IgD-negative memory B cell (primary cell): ENCODE measurements around the gene UST. TPM values are rescaled to one million over a fixed set of nuclear protein-coding genes. Genes with fewer than 3 reads are reported as not detected.

Experiments
- H3K27ac Mint-ChIP-seq, 3 donors: one replicate each; pipeline ENCODE4 v1.8.0; 2020 to 2022; ENCODE audit warnings: mild to moderate bottlenecking in 3 of 3, mixed read lengths in 3 of 3, moderate library complexity in 1 of 3
- H3K27me3 Mint-ChIP-seq: one replicate; pipeline ENCODE4 v1.8.0; 2021; ENCODE audit warnings: mixed read lengths
- H3K36me3 Mint-ChIP-seq: one replicate; pipeline ENCODE4 v1.8.0; 2020; ENCODE audit warnings: mild to moderate bottlenecking, mixed read lengths
- H3K4me1 Mint-ChIP-seq, 3 donors: one replicate each; pipeline ENCODE4 v1.8.0; 2020 to 2022; ENCODE audit warnings: mixed read lengths in 3 of 3, mild to moderate bottlenecking in 1 of 3
- H3K4me3 Mint-ChIP-seq, 4 donors: one replicate each; pipeline ENCODE4 v1.8.0; 2020 to 2022; ENCODE audit warnings: mild to moderate bottlenecking in 4 of 4, mixed read lengths in 4 of 4, moderate library complexity in 3 of 4
- H3K9me3 Mint-ChIP-seq, 3 donors: one replicate each; pipeline ENCODE4 v1.8.0; 2020 to 2021; ENCODE audit warnings: mixed read lengths in 3 of 3, mild to moderate bottlenecking in 1 of 3
- polyA plus RNA-seq: library from polyadenylated mRNA; unstranded; fragments of 300-500 nt; fragmentation: Illumina TruSeq; gene quantifications from one replicate; pipeline ENCODE4 v1.2.3, GENCODE V29; 2021

UST gene
- polyA plus RNA-seq, 1 donor from 2014 or later = 1.3 TPM

- Mint-ChIP-seq H3K4me1 (peaks cover 10 to 28% (median 24%) of the 10 kb centered on the region in 3 donors), H3K9me3 (peaks cover 0 to 7% (median 0%) of the 10 kb centered on the region in 3 donors), H3K4me3 (no peak overlapping the region), H3K27ac (peak overlapping the region in 1 of 3 donors; percentile 20), H3K27me3 (no peaks in the 10 kb centered on the region), H3K36me3 (peaks cover 2% of the 10 kb centered on the region)
These were observed 72.2 kb downstream of the UST start for GRCh38 chr6:148818939-148819575.

DNA sequence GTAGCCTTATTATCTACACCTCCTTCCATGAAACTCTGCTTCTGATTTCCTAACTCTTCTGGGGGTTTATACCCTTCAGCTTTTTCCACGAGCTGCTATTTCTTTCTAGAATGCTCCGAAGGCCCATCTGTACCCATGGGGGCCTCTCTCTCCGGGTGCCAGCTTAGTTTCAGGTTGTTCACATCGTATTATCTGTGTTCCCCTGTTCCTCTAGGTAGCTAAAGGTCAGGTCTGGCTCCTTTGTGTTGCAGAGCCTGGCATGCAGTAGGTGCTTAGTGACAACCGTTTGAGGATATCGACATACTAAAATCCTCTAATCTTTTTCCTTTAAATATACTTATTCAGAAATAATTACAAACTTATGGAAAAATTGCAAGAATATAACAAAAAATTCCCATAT, 73.0 kb downstream of the UST start:
- H3K27me3 Mint-ChIP-seq = no peaks in the 10 kb centered on the region
- H3K27ac Mint-ChIP-seq = no peak overlapping the region
- H3K36me3 Mint-ChIP-seq = peaks cover 2% of the 10 kb centered on the region
- no peak overlapping the region for H3K4me3 Mint-ChIP-seq
- peaks cover 10 to 32% (median 27%) of the 10 kb centered on the region in 3 donors for H3K4me1 Mint-ChIP-seq
- peaks cover 0 to 4% (median 1%) of the 10 kb centered on the region in 3 donors for H3K9me3 Mint-ChIP-seq

- H3K36me3 Mint-ChIP-seq = peaks cover 2% of the 10 kb centered on the region
- peaks cover 15 to 26% (median 25%) of the 10 kb centered on the region in 3 donors for H3K4me1 Mint-ChIP-seq
- no peak overlapping the region for H3K27ac Mint-ChIP-seq
- H3K9me3 Mint-ChIP-seq = peaks cover 0 to 1% (median 0%) of the 10 kb centered on the region in 3 donors
- no peak overlapping the region for H3K4me3 Mint-ChIP-seq
- H3K27me3 Mint-ChIP-seq = no peaks in the 10 kb centered on the region
These were observed 76.0 kb downstream of the UST start for GRCh38 chr6:148822819-148823218.

DNA sequence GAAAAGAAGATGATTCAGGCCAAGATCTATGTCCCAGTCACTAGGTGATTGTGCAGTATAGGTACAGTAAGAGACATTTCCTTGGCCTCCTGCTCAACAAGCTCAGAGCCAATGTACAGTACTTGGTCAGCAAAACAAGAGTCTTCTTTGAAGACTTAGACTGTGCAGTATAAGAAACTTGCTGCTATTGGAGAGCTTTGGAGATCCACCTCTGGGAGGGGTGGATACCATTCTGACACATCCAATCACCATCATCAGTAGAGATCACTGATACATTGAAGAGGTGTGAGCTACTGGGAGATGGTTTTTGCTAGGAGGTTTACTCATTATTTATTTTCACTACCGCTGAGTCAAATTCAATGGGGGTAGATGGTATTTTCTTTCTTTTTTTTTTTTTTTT, 77.5 kb downstream of the UST start:
- Mint-ChIP-seq H3K9me3 (peaks cover 0 to 1% (median 0%) of the 10 kb centered on the region in 3 donors), H3K27me3 (no peaks in the 10 kb centered on the region), H3K36me3 (peaks cover 2% of the 10 kb centered on the region), H3K27ac (no peak overlapping the region), H3K4me3 (no peak overlapping the region), H3K4me1 (peaks cover 15 to 31% (median 31%) of the 10 kb centered on the region in 3 donors)

DNA sequence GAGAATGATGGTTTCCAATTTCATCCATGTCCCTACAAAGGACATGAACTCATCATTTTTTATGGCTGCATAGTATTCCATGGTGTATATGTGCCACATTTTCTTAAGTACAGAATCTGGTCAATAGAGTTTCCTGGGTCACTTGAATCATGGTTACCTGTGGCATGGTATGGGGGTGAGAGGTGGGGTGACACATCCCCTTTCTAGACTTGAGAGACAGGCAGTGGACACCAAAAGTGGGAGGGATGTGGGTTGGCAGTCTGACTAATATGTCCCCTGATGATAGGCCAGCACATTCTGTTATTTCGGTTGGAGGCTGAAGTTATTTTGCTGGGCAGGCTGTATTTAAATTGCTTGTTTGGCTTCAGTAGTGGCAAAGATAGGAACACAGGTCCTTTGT, 78.1 kb downstream of the UST start:
- peaks cover 2% of the 10 kb centered on the region for H3K36me3 Mint-ChIP-seq
- no peaks in the 10 kb centered on the region for H3K27me3 Mint-ChIP-seq
- peaks cover 20 to 38% (median 37%) of the 10 kb centered on the region in 3 donors for H3K4me1 Mint-ChIP-seq
- no peak overlapping the region for H3K27ac Mint-ChIP-seq
- peaks cover 0 to 1% (median 0%) of the 10 kb centered on the region in 3 donors for H3K9me3 Mint-ChIP-seq
- H3K4me3 Mint-ChIP-seq = no peak overlapping the region

DNA sequence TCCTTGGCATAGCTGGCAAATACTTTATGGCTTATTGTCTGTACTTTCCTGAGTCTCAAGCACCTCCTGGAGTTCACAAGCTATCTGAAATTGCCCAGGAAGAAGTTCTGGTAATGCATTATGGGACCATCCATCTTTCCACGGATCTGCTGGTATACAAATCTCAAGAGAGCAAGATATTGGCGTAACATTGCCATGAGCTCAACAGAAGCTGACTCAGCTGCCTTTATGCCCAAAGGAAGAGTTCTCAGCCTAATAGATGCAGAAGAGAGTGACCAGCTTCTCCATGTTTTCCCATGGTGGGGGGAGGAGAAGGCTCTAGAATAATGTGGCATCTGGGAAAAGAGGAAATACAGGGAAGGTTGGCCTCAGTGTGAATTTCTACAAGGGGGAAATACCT, 78.7 kb downstream of the UST start:
- Mint-ChIP-seq H3K27ac (no peak overlapping the region), H3K27me3 (no peaks in the 10 kb centered on the region), H3K9me3 (peaks cover 0 to 1% (median 0%) of the 10 kb centered on the region in 3 donors), H3K36me3 (peaks cover 2% of the 10 kb centered on the region), H3K4me1 (peaks cover 26 to 43% (median 42%) of the 10 kb centered on the region in 3 donors), H3K4me3 (no peak overlapping the region)

- Mint-ChIP-seq H3K36me3 (peaks cover 2% of the 10 kb centered on the region), H3K4me1 (peaks cover 32 to 48% (median 45%) of the 10 kb centered on the region in 3 donors), H3K27ac (no peak overlapping the region), H3K4me3 (no peak overlapping the region), H3K9me3 (peaks cover 0 to 1% (median 0%) of the 10 kb centered on the region in 3 donors), H3K27me3 (no peaks in the 10 kb centered on the region)
These were observed 80.7 kb downstream of the UST start for GRCh38 chr6:148827416-148828045.

DNA sequence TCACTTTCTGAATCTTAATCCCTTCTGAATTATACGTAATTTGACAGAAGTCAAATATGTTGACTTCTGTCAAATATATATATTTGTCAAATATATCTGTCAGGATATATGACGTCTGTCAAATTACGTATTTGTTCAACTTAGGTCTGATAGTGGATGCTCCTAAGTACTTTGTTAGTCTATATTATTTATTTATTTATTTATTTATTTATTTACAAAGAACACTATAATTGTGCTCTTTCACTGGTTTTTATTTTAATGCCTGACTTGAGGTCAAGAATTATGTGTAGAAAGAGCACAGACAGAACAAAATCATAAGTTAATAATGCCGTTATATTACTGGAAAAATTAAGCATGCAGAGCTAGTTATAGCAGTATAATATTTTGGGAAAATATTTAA, 81.2 kb downstream of the UST start:
- Mint-ChIP-seq H3K4me1 (peaks cover 31 to 43% (median 43%) of the 10 kb centered on the region in 3 donors), H3K27ac (no peak overlapping the region), H3K36me3 (peaks cover 2% of the 10 kb centered on the region), H3K27me3 (no peaks in the 10 kb centered on the region), H3K4me3 (no peak overlapping the region), H3K9me3 (peaks cover 0 to 1% (median 0%) of the 10 kb centered on the region in 3 donors)

GRCh38 chr6:148829415-148830101, 82.7 kb downstream of the UST start:
- Mint-ChIP-seq H3K9me3 (no peaks in the 10 kb centered on the region), H3K4me1 (peaks cover 23 to 35% (median 30%) of the 10 kb centered on the region in 3 donors), H3K36me3 (peaks cover 2% of the 10 kb centered on the region), H3K27me3 (no peaks in the 10 kb centered on the region), H3K4me3 (peak overlapping the region in 3 of 4 donors; percentile 87 to 95 (median 90)), H3K27ac (peak overlapping the region in 2 of 3 donors; percentile 4 to 14)

DNA sequence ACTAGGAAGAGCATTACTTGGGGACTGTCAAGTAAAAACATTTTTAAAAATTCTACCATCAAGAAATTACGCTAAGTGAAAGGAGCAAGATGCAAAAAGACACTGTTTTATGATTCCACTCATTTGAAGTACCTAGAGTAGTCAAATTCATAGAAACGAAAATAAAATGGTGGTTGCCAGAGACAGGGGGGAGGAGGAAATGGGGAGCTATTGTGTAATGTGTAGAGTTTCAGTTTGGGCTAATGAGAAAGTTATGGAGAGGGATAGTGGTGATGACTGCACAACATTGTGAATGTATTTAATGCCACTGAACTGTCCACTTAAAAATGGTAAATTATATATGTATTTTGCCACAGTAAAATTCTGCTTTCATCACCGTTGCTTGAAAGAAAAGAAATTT, 83.8 kb downstream of the UST start:
- H3K4me1 Mint-ChIP-seq = peaks cover 25 to 40% (median 32%) of the 10 kb centered on the region in 3 donors
- peak overlapping the region; percentile 85 to 95 (median 88) for H3K4me3 Mint-ChIP-seq
- peak overlapping the region; percentile 33 to 94 (median 78) for H3K27ac Mint-ChIP-seq
- no peaks in the 10 kb centered on the region for H3K9me3 Mint-ChIP-seq
- H3K36me3 Mint-ChIP-seq = peaks cover 2% of the 10 kb centered on the region
- no peaks in the 10 kb centered on the region for H3K27me3 Mint-ChIP-seq

GRCh38 chr6:148831064-148831463, 84.2 kb downstream of the UST start:
- Mint-ChIP-seq H3K4me1 (peaks cover 26 to 44% (median 33%) of the 10 kb centered on the region in 3 donors), H3K36me3 (no peaks in the 10 kb centered on the region), H3K27me3 (no peaks in the 10 kb centered on the region), H3K4me3 (peak overlapping the region; percentile 85 to 95 (median 88)), H3K9me3 (no peaks in the 10 kb centered on the region), H3K27ac (peak overlapping the region; percentile 33 to 94 (median 78))

- Mint-ChIP-seq H3K36me3 (no peaks in the 10 kb centered on the region), H3K27me3 (no peaks in the 10 kb centered on the region), H3K4me1 (peaks cover 28 to 46% (median 36%) of the 10 kb centered on the region in 3 donors), H3K4me3 (peak overlapping the region; percentile 85 to 95 (median 88)), H3K27ac (peak overlapping the region in 1 of 3 donors; percentile 94), H3K9me3 (no peaks in the 10 kb centered on the region)
These were observed 84.7 kb downstream of the UST start for GRCh38 chr6:148831531-148831930.

GRCh38 chr6:148835920-148836441, 89.2 kb downstream of the UST start:
- Mint-ChIP-seq H3K36me3 (no peaks in the 10 kb centered on the region), H3K27ac (peak overlapping the region in 2 of 3 donors; percentile 68 to 75), H3K4me3 (peak overlapping the region; percentile 19 to 74 (median 53))

DNA sequence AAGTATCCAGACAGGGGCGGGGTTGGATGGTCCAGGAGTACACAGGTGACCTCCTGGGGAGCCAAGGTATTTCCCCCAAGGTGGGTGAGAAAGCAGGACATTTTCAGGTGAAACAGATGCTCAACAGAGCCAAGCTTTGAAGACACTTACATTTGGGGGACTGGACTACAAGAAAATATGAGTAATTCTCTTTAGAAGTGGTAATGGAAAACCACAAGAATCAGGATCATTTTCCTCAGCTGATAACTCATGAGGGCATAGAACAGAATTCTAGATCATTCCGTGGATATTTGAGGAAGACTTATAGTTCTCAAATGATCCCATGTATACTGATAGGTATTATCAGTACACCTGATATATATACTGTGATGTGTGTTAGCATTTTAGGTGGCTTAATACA, 89.9 kb downstream of the UST start:
- peaks cover 12 to 24% (median 13%) of the 10 kb centered on the region in 3 donors for H3K4me1 Mint-ChIP-seq
- H3K27ac Mint-ChIP-seq = peak overlapping the region in 1 of 3 donors; percentile 75
- H3K27me3 Mint-ChIP-seq = no peaks in the 10 kb centered on the region
- H3K4me3 Mint-ChIP-seq = peak overlapping the region in 1 of 4 donors; percentile 46
- no peaks in the 10 kb centered on the region for H3K36me3 Mint-ChIP-seq
- H3K9me3 Mint-ChIP-seq = no peaks in the 10 kb centered on the region

More at GRCh38 chr6:148835920-148836441, 89.2 kb downstream of the UST start:
- no peaks in the 10 kb centered on the region for H3K27me3 Mint-ChIP-seq
- peaks cover 15 to 30% (median 16%) of the 10 kb centered on the region in 3 donors for H3K4me1 Mint-ChIP-seq
- H3K9me3 Mint-ChIP-seq = no peaks in the 10 kb centered on the region

DNA sequence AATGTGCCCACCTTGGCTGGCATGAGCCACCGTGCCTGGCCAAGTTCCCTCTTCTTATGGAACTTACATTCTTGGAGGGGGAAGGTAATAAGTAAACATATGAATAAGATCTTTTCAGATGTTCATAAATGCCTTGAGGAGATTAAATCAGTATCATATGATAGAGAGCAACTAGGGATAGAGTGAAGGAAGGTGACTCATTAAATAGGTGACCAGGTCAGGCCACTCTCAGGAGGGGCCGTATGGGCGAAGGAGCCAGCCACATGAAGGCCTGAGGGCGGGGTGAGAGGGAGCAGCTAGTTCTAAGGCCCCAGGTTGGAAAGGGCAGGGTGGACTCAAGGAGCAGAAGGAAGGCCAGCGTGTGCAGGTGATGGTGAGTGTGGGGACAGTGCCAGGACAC, 91.1 kb downstream of the UST start:
- Mint-ChIP-seq H3K27ac (no peak overlapping the region), H3K9me3 (no peaks in the 10 kb centered on the region), H3K36me3 (no peaks in the 10 kb centered on the region), H3K27me3 (no peaks in the 10 kb centered on the region), H3K4me3 (no peak overlapping the region), H3K4me1 (peaks cover 15 to 30% (median 16%) of the 10 kb centered on the region in 3 donors)
